ENCODE measurements around the gene FSTL4.

Gene FSTL4

DNA sequence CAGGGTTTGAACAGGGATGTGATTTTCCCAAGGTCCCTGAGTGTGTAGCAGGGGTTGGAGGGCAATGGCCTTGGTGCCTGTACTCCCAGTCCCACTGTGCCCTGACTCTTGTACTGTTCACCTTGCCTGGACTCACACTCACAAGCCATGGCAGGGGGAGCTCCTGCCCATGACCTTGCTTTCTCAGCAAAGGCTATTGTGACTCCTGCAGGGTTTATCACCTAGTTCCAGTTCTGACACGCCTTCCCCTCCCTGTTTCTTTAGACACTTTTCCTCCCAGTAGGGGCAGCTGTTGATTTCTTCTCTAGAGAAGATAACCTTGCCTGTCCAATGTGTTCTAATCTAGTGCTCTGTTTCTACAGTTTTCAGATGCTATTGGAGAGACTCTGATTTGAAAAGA lies 139.5 kb downstream of the FSTL4 start:
- DNase-seq, result no peak

- DNase-seq, result no peak
These were observed 140.6 kb downstream of the FSTL4 start for GRCh38 chr5:133471699-133472098.

- no peak for DNase-seq
These were observed 141.5 kb downstream of the FSTL4 start for GRCh38 chr5:133470841-133471240.

DNA sequence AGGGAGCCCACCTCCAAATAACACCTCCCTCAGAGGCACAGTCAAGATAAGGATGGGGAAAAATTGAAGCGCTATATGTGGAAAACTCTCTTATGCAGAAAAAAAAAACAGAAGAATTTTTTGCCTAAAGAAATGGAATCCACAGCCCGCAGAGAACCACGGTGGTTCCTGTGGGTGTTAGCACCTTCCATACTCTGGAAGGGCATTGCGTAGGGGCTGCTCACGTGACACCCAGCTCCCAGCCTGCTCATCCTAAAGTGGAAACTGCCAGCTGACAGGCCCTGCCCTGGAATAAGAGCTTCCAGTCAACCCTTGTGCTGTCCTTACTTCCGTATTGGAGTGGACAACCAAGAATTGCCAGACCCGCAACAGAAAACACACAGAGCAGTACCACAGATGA lies 142.5 kb downstream of the FSTL4 start:
- DNase-seq, result no peak

DNA sequence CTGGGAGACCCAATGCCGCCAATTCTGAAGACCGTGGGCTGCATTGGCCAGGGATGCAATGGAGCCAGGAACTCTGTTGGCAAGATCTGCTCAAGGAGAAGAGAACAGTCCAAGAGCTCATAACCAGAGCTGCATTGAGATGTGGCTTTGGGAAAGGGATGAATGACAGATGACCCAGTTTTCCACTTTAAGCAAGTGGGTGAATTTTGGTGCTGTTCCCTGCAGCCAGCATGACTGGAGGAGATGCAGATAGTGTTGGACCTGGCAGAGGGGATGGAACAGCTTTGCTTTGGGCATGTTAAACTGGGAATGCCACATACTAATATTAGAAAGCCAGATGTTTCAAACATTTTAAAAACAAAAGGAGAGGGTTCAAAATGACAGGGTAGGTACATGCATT lies 143.1 kb downstream of the FSTL4 start:
- no peak for DNase-seq

GRCh38 chr5:133468596-133468995 lies 143.7 kb downstream of the FSTL4 start:
- no peak for DNase-seq

DNA sequence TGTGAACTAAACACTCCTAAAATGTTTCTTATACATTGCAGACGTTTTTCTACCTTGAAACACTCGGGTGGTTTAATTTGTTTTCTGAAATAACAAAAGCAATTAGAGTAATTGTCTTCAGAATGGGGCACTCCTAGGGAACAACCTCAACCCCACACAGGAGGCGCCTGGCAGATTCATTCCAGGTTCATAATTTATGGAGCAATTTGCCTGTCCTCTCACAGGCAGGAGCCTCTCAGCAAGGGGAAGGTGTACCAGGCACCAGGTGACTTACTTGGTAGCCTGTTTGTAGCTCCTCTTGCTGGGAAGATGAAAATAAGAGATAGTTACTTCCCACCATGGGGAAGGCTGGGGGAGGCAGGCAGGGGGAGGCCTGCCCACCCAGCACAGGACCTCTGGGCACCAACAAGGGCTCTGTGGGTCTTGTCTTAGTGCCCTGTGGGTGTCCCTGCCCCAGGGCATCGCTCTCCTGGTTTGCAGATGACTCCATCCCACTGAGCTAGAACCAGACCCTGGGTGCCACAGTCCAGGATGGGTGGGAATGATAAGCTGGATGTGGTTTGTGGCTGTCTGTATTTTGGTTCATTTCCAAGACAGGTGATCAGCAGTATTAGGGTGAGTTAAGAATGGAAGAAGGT lies 144.4 kb downstream of the FSTL4 start:
- no peak for DNase-seq

DNA sequence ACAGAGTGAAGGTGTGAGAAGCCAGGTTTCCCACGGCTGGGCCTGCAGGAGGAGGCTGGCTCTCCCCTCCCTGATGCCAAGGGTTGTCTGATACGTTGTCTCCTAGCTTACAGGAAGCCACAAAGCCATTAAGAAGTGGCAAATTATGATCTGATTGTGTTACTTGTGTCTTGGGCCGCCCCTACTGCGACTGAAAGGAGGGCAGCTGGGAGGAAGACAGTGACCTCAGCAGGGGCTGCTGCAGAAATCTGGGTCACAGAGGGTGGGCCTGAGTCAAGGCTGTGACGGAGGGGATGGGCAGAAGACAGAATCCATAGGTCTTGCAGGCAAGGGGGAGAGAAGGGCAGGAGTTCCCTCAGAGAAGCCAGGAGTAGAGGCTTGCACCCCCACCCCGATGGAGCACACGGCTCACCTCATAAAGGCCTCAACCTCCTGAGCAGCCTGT lies 145.0 kb downstream of the FSTL4 start:
- no peak for DNase-seq

GRCh38 chr5:133466556-133467334 lies 145.6 kb downstream of the FSTL4 start:
- DNase-seq, result no peak

GRCh38 chr5:133464013-133464412 lies 148.3 kb downstream of the FSTL4 start:
- DNase-seq, result no peak

DNA sequence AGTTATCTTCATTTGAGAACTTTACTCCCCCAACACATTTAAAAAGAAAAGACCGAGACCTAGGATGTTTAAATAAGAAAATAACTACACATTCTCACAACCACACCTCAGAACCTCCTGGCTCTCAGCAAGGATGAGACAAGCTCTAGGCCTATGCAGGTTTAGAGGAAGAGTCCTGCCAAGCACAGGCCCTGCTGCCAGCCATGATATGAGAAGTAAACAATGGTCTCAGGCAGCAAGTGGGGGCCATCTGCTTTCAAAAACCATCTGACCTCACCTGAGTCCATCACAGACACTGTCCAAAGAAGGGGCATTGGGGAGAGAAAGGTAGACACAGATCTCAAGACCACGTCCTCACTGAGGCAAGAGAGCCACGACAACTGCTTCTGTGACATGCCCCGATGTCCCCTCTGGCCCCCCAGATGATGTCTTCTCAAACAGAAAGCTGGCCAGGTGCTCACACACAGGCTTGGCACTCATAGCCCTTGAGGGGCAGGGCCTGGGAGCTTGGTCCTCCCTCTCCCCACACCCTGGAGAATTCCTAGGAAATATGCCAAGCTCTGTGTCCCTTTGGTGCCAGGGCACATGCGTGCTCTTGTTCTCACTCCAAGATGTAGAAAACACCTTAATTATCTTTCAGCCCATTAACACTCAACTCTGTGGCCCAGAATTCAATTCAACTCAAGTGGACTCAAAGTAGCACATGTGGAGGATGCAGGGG lies 150.4 kb downstream of the FSTL4 start:
- DNase-seq, result no peak

- no peak for DNase-seq
These were observed 152.1 kb downstream of the FSTL4 start for GRCh38 chr5:133460172-133460758.

DNA sequence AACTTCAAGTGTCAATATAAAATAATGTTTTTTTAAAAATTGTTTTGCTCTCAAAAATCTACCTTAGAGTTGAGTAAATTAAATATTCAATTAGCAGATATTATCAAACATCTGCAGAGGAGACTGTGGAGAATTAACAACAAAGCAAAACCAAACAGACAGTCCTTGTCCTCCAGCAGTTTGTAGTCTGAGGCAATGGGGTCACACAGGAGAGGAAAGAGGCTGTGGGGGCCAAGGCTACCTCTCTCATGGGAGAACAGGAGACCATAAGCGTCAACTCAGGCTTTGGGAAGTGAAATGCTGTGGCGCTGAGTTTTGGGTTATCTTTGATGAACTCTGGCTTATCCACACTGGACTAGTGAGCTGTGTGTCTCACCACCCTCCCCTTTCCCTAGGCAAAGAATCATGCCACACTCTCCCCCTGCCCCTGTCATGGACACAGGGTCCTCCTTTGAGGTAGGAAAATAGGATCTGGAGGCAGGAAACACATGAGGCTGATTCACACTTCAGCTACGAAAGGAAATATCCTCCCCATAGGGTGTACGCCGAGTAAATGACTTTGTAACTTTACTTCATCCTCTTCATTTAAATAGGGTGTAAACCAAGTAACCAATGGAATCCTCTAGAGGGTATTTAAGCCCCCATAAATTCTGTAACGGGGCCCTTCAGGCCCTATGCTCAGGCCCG lies 152.7 kb downstream of the FSTL4 start:
- DNase-seq, result no peak

GRCh38 chr5:133458435-133458834 lies 153.9 kb downstream of the FSTL4 start:
- no peak for DNase-seq

DNA sequence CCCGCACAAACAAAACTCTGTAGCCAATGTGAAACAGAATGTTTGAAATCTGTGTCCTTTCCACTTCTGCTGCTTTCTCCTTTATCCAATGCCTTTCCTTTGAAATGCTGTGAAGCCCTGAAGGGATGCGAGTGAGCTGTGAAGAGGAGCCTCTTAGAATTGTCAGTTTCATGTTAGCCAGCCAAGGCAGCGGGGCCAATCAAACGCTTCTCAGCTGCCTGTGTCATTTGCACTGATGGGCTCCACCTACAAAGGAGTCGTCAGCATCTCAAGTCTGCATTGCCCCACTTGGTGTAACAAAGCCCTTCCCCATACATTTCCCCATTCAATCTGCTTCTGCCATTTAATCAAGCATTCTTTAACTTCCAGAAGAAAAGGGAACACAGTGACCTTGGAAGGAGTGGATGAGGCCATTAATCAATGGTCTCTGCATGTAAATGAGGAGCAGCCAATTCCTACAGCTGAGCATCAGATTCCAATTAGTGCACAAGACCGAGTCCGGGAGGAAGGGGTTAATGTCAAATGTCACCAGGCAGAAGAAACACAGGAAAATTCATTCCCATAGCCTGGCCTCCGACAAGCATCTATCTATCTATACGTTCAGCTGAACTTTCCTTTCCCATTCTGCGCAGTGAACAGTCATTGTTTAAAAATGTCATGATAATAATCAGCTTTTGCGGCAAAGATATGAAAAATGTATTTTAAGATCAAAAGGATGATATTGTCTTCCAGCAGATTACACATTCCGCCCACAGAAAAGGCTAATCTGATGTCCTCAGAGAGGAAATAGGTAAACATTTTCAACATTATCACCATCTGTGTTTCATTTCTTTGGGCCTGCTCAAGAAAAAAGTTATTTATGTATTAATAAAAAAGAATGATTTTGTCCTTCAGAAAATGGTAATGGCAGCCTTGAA lies 154.6 kb downstream of the FSTL4 start:
- DNase-seq, result no peak

- DNase-seq, result no peak
These were observed 155.4 kb downstream of the FSTL4 start for GRCh38 chr5:133456933-133457402.

DNA sequence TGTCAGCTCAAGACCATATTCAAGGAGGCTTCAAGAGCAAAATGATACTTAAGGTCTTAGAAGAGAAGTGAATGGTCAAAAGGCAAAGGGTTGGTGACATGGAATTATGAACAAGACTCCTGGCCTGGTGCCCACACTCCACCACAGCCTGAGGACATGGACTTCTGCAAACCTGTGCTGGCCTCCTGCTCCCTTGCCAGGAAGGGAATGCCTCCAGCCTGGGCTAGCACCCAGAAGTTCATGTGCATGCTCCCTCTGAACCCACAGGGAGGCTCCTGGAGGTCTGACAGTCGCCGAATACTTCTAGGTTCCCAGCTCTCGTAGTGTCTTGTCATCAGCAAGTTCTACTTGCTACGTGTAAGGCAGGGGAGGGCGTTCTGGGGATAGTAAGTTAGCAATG lies 156.7 kb downstream of the FSTL4 start:
- no peak for DNase-seq

DNA sequence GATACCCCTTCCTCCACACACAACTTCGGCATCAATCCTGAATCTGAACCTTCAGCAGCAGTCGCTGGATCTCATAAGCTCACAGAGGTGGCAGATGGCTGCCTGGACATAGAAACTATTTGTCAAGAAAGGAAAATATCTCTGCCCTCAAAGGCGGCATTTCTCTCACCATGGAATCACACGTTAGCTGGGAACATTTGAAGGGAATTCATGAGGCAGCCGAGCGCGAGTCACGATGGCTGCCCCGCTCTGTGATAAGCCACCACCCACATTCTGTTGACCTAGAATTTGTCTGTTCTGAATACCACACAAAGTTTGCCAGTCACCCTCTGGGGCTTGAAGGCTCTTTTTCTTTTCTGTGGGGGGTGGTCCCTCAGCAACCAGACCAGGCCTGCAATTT lies 157.9 kb downstream of the FSTL4 start:
- no peak for DNase-seq

DNA sequence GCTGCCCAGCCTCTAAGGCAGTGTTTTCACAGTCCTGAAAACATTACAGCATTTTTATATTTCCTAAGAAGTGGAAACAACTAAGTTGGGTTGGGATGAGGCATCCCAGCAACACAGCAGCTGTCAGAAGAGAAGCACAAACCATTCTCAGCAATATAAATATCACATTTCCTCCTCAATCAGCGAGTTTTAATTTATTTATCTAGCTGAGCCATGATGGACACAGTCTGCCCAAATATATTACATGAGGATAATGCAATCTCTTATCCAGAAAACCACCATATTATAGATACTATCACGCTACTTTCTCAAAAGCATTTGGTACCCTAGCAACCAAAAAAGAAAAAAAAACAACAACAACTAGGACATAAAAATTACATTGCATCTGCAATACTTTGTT lies 158.5 kb downstream of the FSTL4 start:
- no peak for DNase-seq

GRCh38 chr5:133453084-133453780 lies 159.1 kb downstream of the FSTL4 start:
- no peak for DNase-seq

DNA sequence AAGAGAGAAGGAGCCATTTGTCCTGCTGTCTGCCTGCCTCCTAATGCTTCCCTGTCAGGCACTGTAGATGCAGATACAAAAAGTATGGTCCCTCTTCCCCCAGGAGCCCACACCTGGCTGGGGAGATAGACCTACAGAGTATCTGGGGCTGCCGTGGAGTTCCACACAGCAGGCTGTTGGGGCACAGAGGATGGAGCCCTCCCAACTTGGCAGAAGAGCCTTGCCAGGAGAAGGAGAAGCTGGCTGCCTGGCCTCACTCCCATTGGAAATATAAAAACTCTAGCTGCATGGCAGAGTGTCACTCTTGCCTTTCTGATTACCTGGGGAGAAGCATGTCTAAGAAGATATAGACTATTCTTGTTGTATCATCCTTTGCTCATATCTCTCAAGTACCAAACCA lies 160.4 kb downstream of the FSTL4 start:
- DNase-seq, result no peak

Data from stimulated activated naive CD4-positive, alpha-beta T cell treated with Interleukin-2 at 50 U/mL for 16 hours (primary cell).